Prostate gland (tissue), 2 donors: Measurements from ENCODE around the gene RAPSN. TPM values are rescaled to one million over a fixed set of nuclear protein-coding genes. Genes with fewer than 3 reads are reported as not detected.

Experiments
- DNase-seq: peaks from one replicate; pipeline ENCODE4 v3.0.0-alpha.2; 2019; ENCODE audit warnings: low spot score
- H3K27ac ChIP-seq, 2 donors: fragments of 200-600 bp; sonication (generic); 2 replicates each; pipeline ENCODE4 v1.5.1; 2017 to 2019
- H3K27me3 ChIP-seq: fragments of 200-600 bp; sonication (generic); replicated peaks from 2 replicates; pipeline ENCODE4 v1.5.1; 2019; ENCODE audit not compliant: insufficient read depth
- H3K36me3 ChIP-seq, 2 donors: fragments of 200-600 bp; sonication (generic); 1 replicate in 1 of 2; 2 replicates in 1 of 2; pipeline versions ENCODE4 v1.5.1 to v1.8.1; 2017 to 2019
- H3K4me1 ChIP-seq: fragments of 200-600 bp; sonication (generic); replicated peaks from 2 replicates; pipeline ENCODE4 v1.5.1; 2019
- H3K4me3 ChIP-seq, 2 donors: fragments of 200-600 bp; sonication (generic); 2 replicates each; pipeline ENCODE4 v1.5.1; 2017 to 2019
- H3K9me3 ChIP-seq: fragments of 200-600 bp; sonication (generic); 2 replicates; pipeline ENCODE4 v1.5.1; 2017
- CTCF ChIP-seq, 4 experiments: fragments of 200-600 bp in 2 of 4; fragments of 450-650 bp in 2 of 4; sonication (generic) in 2 of 4; IDR thresholded peaks; 1 replicate in 3 of 4; 2 replicates in 1 of 4; pipeline ENCODE4 v1.5.1; 2016 to 2019; ENCODE audit warnings: antibody characterized with exemption in 4 of 4, mild to moderate bottlenecking in 2 of 4, moderate library complexity in 2 of 4
- POLR2A ChIP-seq: fragments of 450-650 bp; IDR thresholded peaks from one replicate; pipeline ENCODE4 v1.6.1; 2016; ENCODE audit warnings: antibody characterized with exemption, mild to moderate bottlenecking
- POLR2AphosphoS5 ChIP-seq: sonication (generic); formaldehyde crosslinking; IDR thresholded peaks from one replicate; pipeline ENCODE4 v1.6.1; 2017; ENCODE audit warnings: antibody characterized with exemption
- WGBS: methylation state at CpG from one replicate; pipeline ENCODE4 v1.1.5; 2018; 5-methylcytosine and 5-hydroxymethylcytosine counted together
- intact Hi-C: fragments of 100-400 bp; cut with DNase I; formaldehyde crosslinking; loops from one replicate; pipeline ENCODE4 v1.14.2; 2022
- total RNA-seq, 2 donors: library from RNA; depleted of rRNA; stranded (reverse); fragments of >200 nt; gene quantifications; one replicate each; pipeline ENCODE4 v1.1.0, GENCODE V29; 2016

RAPSN gene
- total RNA-seq, 2 donors from 2014 or later, result 1.3 TPM; not detected in 1

GRCh38 chr11:47447906-47448305 lies 1.0 kb downstream of the RAPSN start:
- 95% methylated on average over 12 of the region's 12 CpGs for whole genome bisulfite sequencing
- intact Hi-C loops, result no loop called here

GRCh38 chr11:47446833-47447232 lies 2.1 kb downstream of the RAPSN start:
- Histone ChIP-seq H3K36me3 (no peaks in the 10 kb centered on the region), H3K27me3 (no peaks in the 10 kb centered on the region), H3K4me3 (no peak overlapping the region), H3K9me3 (no peaks in the 10 kb centered on the region), H3K4me1 (no peaks in the 10 kb centered on the region), H3K27ac (no peak overlapping the region)
- WGBS, result 94% methylated on average over 9 of the region's 9 CpGs
- intact Hi-C loops, result no loop called here
- no peak for TF ChIP-seq POLR2AphosphoS5
- no peak for TF ChIP-seq CTCF (IDR thresholded peaks at IDR 0.05)
- TF ChIP-seq POLR2A, result no peak
- no peak for DNase-seq

More at GRCh38 chr11:47447906-47448305, 1.0 kb downstream of the RAPSN start:
- DNase-seq, result no peak
- Histone ChIP-seq H3K4me1 (no peaks in the 10 kb centered on the region), H3K4me3 (no peak overlapping the region), H3K27ac (no peak overlapping the region), H3K27me3 (no peaks in the 10 kb centered on the region), H3K9me3 (no peaks in the 10 kb centered on the region), H3K36me3 (no peaks in the 10 kb centered on the region)
- TF ChIP-seq POLR2AphosphoS5 (no peak), POLR2A (no peak), CTCF (IDR thresholded peaks at IDR 0.05) (no peak)

GRCh38 chr11:47445840-47446239 lies 3.1 kb downstream of the RAPSN start:
- H3K4me3 ChIP-seq, result no peak overlapping the region
- no peak for DNase-seq
- TF ChIP-seq CTCF (IDR thresholded peaks at IDR 0.05) (no peak), POLR2AphosphoS5 (no peak), POLR2A (no peak)
- H3K9me3 ChIP-seq, result no peaks in the 10 kb centered on the region
- H3K27me3 ChIP-seq, result no peaks in the 10 kb centered on the region
- H3K27ac ChIP-seq, result no peak overlapping the region
- H3K4me1 ChIP-seq, result no peaks in the 10 kb centered on the region
- 92% methylated on average over 4 of the region's 4 CpGs for WGBS
- no peaks in the 10 kb centered on the region for H3K36me3 ChIP-seq
- intact Hi-C loops, result no loop called here

GRCh38 chr11:47443817-47444216 lies 5.1 kb downstream of the RAPSN start:
- Histone ChIP-seq H3K4me3 (no peak overlapping the region), H3K27me3 (no peaks in the 10 kb centered on the region), H3K9me3 (no peaks in the 10 kb centered on the region), H3K27ac (no peak overlapping the region), H3K4me1 (no peaks in the 10 kb centered on the region), H3K36me3 (no peaks in the 10 kb centered on the region)
- no peak for DNase-seq
- 84% methylated on average over 3 of the region's 3 CpGs for WGBS
- TF ChIP-seq POLR2A, result no peak
- intact Hi-C loops, result no loop called here

- Histone ChIP-seq H3K4me3 (no peak overlapping the region), H3K9me3 (no peaks in the 10 kb centered on the region), H3K27ac (no peak overlapping the region), H3K27me3 (no peaks in the 10 kb centered on the region), H3K4me1 (no peaks in the 10 kb centered on the region), H3K36me3 (no peaks in the 10 kb centered on the region)
- intact Hi-C loops, result no loop called here
- 86% methylated on average over 12 of the region's 12 CpGs for WGBS
- TF ChIP-seq POLR2AphosphoS5 (no peak), POLR2A (no peak), CTCF (IDR thresholded peaks at IDR 0.05) (no peak)
- no peak for DNase-seq
Measured at GRCh38 chr11:47443028-47443700, 5.8 kb downstream of the RAPSN start.
